ENCODE data around the gene CDH5. TPM values are rescaled to one million over a fixed set of nuclear protein-coding genes. Genes with fewer than 3 reads are reported as not detected.

The CDH5 gene, protein sequence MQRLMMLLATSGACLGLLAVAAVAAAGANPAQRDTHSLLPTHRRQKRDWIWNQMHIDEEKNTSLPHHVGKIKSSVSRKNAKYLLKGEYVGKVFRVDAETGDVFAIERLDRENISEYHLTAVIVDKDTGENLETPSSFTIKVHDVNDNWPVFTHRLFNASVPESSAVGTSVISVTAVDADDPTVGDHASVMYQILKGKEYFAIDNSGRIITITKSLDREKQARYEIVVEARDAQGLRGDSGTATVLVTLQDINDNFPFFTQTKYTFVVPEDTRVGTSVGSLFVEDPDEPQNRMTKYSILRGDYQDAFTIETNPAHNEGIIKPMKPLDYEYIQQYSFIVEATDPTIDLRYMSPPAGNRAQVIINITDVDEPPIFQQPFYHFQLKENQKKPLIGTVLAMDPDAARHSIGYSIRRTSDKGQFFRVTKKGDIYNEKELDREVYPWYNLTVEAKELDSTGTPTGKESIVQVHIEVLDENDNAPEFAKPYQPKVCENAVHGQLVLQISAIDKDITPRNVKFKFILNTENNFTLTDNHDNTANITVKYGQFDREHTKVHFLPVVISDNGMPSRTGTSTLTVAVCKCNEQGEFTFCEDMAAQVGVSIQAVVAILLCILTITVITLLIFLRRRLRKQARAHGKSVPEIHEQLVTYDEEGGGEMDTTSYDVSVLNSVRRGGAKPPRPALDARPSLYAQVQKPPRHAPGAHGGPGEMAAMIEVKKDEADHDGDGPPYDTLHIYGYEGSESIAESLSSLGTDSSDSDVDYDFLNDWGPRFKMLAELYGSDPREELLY
- total RNA-seq (2022; extraction: Qiagen RNA extraction): 0.10 to 0.31 TPM (median 0.12 TPM) in 5 replicates

DNA sequence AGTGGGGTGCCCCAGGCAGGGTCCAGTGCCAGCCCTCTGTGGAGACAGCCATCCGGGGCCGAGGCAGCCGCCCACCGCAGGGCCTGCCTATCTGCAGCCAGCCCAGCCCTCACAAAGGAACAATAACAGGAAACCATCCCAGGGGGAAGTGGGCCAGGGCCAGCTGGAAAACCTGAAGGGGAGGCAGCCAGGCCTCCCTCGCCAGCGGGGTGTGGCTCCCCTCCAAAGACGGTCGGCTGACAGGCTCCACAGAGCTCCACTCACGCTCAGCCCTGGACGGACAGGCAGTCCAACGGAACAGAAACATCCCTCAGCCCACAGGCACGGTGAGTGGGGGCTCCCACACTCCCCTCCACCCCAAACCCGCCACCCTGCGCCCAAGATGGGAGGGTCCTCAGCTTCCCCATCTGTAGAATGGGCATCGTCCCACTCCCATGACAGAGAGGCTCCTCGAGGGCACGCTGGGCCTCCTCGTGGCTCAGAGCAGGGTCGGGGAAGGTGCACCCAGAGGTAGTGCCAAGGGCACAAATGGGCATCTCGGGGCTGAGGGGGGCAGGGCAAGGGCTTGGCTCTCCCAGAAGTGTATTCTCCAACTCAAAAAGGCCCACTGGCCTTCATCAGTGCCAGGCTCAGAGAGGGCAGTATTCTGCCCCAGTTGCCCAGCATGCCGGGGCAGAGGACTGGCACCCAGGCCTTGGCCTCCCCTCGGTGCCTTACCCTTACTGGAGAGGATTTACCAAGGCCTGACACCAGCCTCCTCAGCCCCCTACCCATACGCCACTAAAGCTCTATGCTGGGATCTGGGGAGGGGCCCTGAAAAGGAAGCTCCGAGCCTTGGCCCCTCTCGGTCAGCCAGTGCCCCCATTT lies at the start of gene CDH5:
Gene CDH5 (plus strand): TSS at position 259 of the 867 bp plus-strand sequence. CDS start 12,647 bp downstream, outside the sequence.

DNA sequence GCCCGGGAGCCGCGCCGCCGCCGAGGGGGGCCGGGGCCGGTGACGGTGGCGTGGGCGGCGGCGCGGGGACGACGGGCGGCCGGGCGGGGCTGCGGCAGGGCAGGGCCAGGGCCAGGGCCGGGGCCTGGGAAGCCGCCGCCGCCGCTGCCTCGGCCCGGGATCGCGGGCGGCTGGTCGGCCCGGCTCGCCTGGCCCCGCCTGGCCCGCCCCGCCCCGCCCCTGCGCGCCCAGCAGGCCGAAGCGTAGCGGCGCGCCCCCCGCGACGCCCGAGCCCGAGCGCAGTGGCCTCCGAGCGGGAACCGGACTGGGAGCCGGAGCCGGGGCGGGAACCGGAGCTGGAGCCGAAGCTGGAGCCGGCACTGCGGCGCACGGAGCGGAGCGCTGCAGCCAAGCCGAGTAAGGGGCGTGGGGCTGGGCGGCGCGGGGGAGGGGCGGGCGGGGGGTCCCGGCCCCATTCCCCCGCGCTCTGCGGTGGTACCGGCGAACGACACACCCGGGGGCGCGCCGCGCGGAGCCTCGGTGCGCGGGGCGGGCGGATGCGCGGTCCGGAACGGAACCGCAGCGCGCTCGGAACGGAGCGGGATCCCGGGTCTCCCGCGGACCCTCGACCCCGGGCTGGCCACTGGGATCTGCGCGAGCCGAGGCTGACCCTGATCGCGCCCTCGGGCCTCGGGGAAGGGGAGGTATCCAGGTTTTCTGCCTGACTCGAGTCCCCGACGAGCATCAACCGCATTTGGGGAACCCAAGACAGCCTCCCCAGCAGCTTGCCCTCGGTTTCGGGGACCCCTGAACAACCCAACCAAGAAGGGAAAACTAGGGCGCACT lies 60.8 kb downstream of the CDH5 start, which contains the start of gene BEAN1:
Gene BEAN1 (plus strand): TSS at position 260 of the 825 bp plus-strand sequence. CDS start 10,382 bp downstream, outside the sequence.

Other genes with a start within 250 kb of the CDH5 start
- 4.3 to 7.4 TPM (median 5.4 TPM) in 5 replicates for gene BEAN1, start 60.6 kb downstream of the CDH5 start, total RNA-seq (2022; extraction: Qiagen RNA extraction)
- 17.6 to 24.7 TPM (median 18.6 TPM) in 5 replicates for gene TK2, start 183.4 kb downstream of the CDH5 start, total RNA-seq (2022; extraction: Qiagen RNA extraction)
- 55.4 to 72.7 TPM (median 64.0 TPM) in 5 replicates for gene CKLF, start 185.9 kb downstream of the CDH5 start, total RNA-seq (2022; extraction: Qiagen RNA extraction)
- gene CMTM1, start 199.7 kb downstream of the CDH5 start, total RNA-seq (2022; extraction: Qiagen RNA extraction): 0.71 to 1.5 TPM (median 0.96 TPM) in 5 replicates
- gene CMTM2, start 212.8 kb downstream of the CDH5 start, total RNA-seq (2022; extraction: Qiagen RNA extraction): not detected in 5 replicates
- 94.0 to 99.9 TPM (median 98.6 TPM) in 5 replicates for gene CMTM3, start 238.0 kb downstream of the CDH5 start, total RNA-seq (2022; extraction: Qiagen RNA extraction)